NCI-H1694 (cell line): Measurements from ENCODE around the gene ACSL3.

Experiments
- DNase-seq: peaks from one replicate; lab custom pipeline; 2025; lab: John Stamatoyannopoulos, UW

The ACSL3 gene

DNA sequence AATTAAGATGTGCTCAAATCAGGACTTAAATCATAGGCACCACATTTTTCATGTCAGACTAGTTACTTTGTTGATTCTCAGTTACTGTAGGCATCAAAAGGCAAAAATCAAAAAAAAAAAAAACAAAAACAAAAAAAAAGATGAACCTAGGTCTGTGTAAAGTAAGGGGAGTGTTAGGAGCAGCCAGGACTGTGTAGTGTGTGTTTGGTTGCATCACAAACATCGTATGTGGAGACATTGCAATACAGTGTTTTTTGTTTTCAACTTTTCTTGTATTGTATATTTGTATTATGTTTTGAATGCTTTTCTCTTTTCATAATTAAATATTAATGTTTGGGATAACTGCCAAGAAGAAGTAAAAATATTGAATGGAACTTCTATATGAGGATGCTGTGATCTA lies 82.1 kb downstream of the ACSL3 start:
- DNase-seq: no peak

DNA sequence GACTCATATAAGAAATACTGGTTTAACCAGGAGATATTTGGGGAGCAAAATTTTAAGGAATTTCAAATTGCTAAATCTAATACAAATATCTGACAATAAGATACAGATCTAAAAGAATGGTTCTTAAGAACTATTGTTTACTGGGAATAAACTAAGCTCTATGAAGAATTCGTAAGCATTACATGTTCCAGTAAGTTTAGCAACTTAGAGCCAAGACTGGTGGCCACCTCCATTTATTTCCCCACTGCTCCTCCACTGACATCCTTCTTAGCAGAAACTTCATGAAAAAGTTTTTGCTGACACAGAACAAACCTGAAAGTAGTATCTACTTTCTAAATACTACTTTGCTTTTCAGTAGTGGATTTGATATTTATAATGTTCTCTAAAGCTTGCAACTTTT lies 83.0 kb downstream of the ACSL3 start:
- DNase-seq: no peak

DNA sequence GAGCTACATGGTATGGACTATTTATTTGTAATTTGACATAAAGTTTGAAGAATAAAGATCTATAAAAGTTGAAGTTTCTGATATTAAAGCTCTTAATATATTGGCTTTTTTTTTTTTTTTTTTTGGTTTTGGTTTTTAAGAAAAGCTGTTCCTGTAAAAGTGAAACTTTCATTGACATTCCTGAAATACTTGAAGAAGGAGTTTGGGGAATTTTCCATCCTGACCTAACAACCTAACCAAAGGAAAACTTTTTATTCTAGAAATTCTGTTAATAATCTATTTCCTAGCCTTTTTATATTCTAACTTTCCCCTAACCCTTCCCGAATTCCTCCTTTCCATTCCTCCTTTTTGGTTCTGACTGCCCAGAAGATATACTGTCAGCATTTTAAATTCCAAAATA lies 83.7 kb downstream of the ACSL3 start:
- no peak for DNase-seq

DNA sequence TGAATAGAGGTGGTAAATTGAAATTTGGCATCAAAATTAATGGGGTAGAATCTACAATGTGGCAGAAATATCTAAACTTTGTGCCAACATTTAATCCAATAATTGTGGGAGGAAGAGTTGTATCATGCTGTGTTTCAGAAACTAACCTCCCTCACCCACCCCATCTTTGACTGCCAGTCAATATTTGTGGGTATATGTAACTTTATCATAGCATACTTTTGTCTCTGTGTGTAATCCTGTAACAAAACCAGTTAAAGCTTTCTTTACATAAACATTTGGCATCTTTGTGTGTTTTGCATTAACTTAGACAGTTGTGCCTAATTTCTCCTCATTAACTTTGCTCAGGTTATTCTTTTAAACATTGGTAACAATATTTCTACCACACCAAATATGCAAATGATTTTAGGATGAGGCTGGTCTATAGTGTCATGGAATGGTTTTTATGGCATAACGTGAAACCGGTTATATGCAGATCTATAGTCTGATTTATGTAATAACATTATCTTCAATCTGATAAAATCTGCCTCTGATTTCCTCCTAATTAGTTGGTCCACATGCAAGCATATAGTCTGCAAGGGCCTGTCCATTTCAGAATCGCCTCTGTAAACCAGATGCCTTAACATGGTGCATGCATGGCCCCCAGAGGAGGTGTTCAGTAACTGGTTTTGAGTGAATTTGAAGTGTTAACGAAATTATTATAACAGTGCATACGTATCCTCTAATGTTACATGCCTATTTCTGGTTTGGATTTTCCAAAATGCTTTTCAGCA lies 84.3 kb downstream of the ACSL3 start:
- no peak for DNase-seq

DNA sequence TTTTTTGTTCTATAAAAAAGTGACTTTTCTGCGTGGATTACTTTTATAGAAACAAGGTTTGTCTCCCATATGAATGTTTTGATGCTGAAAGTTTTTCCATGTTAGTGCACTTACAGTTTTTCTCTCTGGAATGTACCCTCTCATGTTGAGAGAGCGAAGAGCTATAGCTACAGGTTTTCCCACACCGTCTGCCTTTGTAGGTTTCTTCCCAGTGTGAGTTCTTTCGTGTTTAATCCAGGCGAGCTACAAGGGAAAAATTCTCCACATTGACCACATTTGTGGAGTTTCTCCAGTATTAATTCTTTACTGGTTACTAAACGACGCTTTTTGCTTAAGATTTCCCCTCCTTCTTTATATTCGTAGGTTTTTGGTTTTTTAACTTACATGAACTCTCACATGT lies 85.1 kb downstream of the ACSL3 start:
- no peak for DNase-seq

DNA sequence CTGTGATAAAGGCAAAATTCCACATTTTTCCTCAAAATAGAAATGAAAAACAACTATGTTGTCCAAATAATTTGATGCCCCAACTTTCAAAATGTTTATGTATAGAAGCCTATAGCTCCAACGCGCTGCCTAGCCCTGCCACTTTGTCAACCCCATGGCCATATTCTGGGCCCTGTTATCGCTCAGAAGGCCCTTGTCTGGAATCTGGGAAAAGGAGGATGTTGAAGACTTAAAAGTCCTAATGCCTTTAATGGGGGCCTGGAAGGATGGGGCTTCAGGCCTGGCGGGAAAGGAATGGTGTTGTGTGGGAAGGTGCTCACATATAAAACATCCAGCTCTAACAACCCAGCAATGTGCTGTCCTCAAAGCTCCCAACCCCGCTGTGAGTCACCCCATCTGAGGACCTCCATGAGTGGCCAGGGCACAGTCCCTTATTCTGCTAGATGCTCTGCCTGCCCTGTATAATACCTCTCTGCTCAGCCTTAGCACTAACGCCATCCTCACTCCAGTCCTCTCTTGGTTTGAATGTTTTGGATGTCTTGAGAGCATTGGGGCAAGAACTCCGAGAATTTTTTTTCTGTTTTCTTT lies 86.0 kb downstream of the ACSL3 start:
- no peak for DNase-seq

DNA sequence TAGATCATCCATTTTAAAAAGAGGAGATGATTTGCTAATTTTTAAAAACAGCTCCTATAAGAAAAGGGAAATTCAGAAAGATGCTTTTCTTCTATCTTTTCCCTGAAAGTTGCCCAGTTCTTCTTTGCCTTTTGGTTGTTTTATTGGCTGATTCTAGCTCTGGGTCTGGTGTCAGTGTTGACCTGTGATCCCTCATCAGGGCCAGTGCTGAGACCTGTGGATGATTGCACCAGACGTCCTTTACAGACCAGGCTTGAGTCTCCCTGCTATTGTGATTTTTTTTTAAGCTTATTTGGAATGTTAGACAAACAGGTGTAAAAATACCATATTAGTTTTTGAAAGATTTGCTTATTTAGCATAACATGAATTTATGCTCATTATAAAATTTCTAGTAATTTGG lies 88.2 kb downstream of the ACSL3 start:
- no peak for DNase-seq

DNA sequence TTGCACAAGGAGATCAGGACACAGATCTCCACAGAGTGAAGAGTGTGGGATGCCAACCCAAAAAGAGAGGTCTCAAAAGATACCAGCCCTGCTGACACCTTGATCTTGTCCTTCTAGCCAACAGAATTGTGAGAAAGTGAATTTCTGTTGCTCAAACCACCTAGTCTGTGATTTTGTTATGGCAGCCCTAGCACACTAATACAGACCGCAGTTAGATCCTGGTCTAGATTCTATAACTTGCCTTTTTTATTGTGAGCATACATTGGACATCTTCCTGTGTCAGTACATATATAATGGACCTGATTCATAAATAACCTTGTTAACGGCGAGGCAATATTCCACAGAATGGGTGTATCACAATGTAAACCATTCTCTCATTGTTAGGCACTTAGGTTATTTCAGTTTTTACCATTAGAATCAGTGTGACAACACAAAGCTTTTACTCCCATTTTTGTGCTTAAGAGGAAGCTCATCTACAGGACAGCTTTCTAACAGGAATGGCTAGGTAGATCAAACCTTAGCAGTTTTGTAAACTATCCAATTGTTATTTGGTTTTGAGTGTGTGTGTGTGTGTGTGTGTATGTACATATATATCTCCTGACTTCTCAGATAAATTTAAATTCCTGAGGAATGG lies 89.0 kb downstream of the ACSL3 start:
- DNase-seq: no peak

DNA sequence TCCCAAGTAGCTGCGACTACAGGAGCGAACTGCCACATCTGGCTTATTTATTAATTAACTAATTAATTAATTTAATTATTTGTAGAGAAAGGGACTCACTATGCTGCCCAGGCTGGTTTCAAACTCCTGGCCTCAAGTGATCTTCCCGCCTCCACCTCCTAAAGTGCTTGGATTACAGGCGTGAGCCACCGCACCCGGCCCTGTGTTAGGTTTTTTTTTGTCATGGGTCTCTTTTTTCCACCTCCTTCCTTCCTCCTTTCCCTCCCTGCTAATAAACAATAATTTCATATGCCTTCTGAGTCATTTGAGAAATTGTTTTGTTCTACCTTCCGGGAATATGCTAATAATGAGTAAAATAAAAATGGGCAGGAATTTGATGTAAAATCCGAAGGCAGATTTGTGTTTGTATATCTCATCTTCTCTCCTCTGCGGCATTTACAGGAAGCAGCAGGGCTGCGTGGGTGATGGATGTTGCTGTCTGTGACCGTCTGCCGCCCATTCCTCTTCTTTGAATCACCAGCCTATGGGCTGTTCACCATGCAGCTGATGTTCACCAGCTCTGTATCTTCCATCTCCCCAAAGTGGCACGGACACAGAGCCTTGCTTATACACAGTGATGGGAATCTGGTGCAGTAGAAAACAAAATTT lies 89.9 kb downstream of the ACSL3 start:
- no peak for DNase-seq

DNA sequence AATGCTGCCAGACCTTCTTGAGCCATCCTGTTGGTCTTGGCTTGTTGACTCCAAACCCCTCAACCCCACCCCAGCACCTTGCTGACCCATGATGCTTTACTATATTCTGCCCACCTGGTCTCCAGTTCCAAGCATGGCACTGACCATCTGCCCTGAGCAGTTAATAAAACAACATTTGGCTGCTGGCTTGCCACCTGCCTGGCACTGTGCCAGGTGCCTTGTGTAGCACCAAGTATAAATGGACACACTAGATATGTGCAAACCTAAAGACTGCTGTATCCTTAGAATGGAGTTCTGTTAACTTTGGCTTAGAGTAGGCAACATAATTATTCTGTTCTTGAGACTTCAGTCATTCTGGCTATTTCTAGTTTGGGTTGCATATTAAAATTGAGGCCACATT lies 91.4 kb downstream of the ACSL3 start:
- DNase-seq: no peak

DNA sequence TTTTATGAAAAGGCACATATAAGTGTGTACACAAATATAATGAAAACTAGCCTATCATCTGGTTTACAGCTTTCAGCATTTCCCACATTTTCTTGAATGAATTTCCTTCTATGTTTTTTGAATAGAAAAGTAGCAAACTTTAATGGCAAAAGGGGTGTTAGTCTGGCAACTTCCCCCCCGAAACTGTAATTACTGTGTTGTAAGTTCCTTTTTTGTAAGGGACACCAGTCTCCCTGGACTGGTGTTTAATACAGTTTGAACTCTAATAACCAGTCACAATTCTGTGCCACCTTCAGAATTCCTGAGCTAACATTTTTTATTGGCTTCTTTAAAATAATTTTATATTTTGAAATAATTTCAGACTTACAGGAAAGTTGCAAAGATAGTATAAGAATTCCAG lies 94.2 kb downstream of the ACSL3 start:
- DNase-seq: no peak

DNA sequence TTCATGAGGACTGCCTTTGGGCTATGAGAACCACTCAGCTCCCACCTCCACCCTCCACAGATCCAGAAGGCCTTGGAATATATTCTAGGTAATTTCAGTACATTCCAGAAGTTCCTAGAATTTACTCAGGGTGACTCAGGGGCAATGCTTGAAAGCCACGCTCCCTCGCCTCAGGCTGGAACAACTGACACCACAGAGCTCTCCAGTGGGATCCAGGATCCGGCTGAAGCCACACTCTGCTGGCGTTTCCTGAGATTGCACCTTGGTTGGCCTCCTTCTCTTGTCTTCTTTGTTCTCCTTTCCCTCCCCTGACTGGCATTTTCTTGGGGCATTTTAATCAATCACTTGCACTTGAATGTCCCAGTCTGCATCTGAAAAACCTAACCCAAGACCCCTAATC lies 98.5 kb downstream of the ACSL3 start:
- no peak for DNase-seq

DNA sequence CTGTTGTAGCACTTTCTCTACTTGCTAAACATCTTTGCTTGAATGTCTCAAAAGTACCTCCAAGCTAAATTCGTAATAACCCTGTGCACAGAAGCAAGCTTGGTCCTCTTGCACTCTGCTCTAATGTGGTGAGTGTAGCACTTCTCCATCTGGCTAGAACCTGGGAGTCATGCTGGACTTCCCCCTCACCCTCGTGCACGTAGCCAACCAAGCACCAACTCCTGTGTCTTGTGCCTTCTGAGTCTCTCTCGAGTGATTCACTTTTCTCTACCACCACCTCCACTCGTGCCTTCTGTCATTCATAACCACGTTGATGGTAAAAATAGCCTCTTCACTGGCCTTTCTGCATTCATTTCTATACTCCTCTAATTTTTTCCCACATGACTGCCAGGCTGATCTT lies 99.3 kb downstream of the ACSL3 start:
- DNase-seq: no peak

DNA sequence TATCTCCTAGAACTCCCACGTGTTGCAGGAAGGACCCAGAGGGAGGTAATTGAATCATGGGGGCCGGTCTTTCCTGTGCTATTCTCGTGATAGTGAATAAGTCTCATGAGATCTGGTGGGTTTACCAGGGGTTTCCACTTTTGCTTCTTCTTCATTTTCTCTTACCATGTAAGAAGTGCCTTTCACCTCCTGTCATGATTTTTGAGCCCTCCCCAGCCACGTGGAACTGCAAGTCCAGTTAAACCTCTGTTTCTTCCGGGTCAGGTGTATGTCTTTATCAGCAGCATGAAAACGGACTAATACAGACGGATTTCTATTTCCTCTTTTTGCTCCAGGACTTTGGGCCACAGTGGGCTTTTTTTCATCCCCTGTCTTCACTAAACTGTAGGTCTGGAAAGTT lies 102.8 kb downstream of the ACSL3 start:
- DNase-seq: no peak

DNA sequence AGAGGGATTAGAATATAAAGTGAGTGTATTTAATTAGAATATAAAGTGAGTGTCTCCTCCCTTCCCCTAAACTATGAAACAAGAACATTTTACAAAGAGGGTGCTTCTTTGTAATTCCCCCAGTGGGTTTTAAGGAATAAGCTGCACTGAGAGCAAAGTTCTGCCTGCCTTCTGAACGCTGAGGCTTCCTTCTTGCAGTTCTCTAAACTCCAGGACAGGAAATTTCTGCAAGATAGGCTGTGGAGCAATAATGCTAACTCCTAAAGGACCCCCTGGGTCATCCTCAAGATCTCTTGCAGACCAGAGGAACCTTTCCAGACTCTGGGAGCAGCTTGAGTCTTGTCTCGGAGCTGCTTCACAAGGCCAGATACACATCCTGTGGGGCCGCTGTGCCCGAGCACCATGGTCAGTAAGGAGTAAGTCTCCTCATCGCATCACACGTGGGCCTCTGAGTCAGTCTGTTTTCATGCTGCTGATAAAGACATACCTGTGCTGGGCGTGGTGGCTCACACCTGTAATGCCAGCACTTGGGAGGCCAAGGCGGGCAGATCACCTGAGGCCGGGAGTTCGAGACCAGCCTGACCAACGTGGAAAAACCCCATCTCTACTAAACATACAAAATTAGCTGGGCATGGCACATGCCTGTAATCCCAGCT lies 103.7 kb downstream of the ACSL3 start:
- DNase-seq: no peak

DNA sequence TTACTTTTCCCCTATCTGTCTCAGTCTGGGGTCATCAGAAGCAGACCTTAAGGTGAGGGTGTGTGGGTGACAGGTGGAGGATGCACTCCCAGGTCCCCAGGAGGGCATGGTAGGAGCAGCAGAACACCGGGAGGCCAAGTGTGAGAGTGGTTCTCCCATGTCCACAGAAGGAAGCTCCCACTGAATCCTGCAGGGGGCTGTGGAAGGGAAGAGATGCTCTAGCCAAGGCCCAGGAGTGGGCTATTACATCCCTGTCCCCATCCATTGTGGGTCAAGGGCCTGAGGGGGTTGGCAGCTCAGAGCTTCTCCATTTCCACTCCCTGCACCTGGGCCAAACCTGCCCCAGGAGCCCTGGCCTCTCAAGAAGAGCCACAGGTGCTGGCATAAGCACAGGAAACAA lies 104.7 kb downstream of the ACSL3 start:
- no peak for DNase-seq

DNA sequence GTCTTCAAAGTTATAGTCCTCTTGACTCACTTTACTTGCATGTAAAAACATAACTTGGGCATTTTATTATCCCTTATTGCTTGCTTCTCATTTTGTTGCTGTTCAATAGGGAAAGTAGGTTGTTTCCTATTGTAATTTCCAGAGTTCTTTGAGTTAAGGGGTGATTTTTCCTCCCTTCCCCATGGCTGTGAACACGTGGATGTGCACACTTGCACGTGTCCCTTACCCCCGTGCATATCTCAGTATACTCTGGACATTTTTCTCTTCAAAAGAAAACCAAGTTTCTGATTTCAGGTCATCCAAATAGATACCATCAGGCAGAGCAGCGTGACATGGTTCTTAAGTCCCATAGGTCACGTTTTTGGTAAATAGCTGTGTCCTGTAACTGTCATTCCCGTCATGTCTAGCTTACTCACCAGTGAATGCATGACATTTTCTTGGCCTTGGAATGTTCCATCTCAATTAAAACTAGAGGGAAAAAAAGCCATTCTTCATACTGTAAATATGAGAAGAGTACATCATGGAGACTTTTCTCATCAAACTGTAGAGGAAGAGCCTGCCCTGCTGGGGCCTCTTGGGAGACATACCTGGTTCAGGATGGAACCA lies 107.8 kb downstream of the ACSL3 start:
- DNase-seq: no peak

DNA sequence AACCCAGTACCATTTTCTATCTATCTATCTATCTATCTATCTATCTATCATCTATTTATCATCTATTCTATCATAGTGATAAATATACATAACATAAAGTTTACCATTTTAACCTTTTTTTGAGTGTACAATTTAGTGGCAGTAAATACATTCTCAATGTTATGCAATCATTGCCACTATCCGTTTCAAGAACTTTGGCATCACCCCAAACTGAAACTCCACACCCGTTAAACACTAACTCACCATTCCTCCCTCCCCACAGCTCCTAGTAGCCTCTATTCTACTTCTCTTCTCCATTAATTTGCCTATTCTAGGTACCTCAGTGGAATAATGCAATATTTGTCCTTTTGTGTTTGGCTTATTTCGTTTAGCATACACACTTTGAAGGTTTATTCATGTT lies 108.7 kb downstream of the ACSL3 start:
- no peak for DNase-seq

DNA sequence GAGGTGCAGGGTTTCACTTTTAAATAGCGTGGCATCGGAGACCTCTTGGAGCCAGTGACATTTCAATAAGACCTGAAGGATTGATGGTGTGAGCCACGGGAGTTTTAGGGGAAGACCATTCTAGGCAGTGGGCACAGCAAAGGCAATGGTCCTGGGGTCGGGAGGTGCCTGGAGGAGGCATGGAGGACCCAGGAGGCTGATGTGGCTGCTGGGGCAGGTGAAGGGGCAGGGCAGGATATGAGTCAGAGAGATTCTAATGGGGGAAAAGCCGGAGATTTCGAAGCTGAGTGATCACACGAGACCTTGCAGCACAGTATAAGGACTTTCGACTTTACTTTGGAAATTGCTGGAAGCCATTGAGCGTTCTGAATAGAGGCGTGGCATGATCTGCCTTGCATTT lies 111.6 kb downstream of the ACSL3 start:
- no peak for DNase-seq

DNA sequence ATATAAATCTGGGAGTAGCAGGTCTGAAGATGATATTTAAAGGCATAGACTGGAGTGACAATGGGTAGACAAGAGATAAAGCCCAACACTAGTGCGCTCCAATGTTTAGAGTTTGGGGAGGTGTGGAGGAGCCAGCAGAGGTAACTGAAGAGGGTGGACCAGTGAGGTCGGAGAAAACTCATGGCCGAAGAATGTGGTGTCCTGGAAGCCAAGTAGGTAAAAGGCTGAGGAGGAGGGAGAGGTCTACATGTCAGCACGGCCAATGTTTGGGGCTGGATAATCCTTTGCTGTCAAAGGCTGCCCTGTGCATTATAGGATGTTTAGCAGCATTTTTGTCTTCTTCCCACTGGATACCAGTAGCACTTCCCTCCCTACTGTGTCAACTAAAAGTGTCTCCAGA lies 112.4 kb downstream of the ACSL3 start:
- DNase-seq: no peak

DNA sequence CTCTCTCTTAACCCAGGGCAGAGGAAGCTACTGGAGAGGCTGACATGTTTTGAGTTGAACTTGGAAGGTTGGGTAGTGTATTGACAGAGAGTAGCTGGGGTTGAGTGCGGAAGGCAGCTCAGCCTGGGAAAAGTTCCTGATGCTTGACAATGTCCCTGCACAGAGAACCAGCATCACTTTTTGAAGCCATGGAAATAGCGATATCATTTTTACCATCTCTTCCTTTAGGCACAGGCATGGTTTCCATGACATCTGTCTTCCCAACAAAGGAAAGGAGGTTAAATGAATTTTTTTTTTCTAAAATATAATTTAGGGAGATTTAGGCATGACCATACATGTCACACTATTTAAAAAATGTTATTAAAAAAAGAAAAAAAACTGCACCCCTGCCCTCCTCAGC lies 112.9 kb downstream of the ACSL3 start:
- DNase-seq: no peak

DNA sequence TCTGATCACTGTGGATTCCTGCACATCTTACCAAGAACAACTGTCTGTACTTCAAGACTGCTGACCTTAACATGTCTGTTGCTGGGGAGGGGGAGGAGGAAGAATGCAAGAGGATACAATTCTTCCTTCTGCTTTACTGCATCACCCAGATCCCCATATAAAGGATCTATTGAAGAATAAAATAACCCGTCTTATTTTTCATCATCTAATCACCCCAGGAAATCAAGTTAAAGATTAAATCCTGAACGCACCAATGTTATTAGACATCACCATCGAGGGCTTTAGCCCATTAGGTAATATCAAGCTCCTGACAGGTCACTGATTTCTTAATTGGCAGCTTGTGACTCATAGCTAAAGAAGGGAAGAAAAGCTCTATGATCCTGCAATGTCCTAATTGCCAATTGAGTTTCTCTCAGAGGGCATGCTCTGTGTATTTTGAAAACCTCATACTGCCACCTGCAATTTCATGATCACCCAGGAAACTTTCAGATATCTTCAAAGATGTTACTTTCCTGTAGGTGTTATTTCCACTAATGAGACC lies 115.8 kb downstream of the ACSL3 start:
- no peak for DNase-seq
